HCT116 (cell line): ENCODE results near the gene VTI1A. TPM values are rescaled to one million over a fixed set of nuclear protein-coding genes. Genes with fewer than 3 reads are reported as not detected.
A peak's percentile ranks its signal among the peaks of the same experiment; 100 is the strongest.

ENCODE experiments used
- ATAC-seq: fragments of 200-7000 bp; cut with Tn5 transposase; 2 replicates; pipeline ENCODE4 v1.9.1; 2020; ENCODE audit warnings: mild to moderate bottlenecking, moderate library complexity
- BruUV-seq: library from RNA; stranded (reverse); fragments of 400-500 nt; replicated peaks from 2 replicates; lab custom pipeline; 2021; lab: Mats Ljungman, UMichigan
- CTCF ChIA-PET: fragments of 300-600 bp; sonication (Branson Sonifier 250); formaldehyde crosslinking; loops from one replicate; lab custom pipeline; 2021; ENCODE audit warnings: antibody characterized with exemption; lab: Charles Lee
- POLR2A ChIA-PET: fragments of 300-600, 350-600 bp; sonication (Branson Sonifier 250); formaldehyde crosslinking; loops from one replicate; lab custom pipeline; 2021; ENCODE audit warnings: antibody characterized with exemption; lab: Charles Lee
- RAD21 ChIA-PET, 2 experiments: fragments of 300-600 bp; sonication (Branson Sonifier 250); formaldehyde crosslinking; loops; one replicate each; lab custom pipeline; 2023; ENCODE audit warnings: low total read pairs in 2 of 2; ENCODE audit not compliant: uncharacterized antibody in 2 of 2, unreplicated experiment in 2 of 2, low non-redundant PET in 1 of 2; lab: Charles Lee
- DNase-seq: peaks from one replicate; pipeline ENCODE4 v3.0.0-alpha.2; 2010; ENCODE audit warnings: low read depth, low spot score
- H2AFZ ChIP-seq: fragments of 200-600 bp; shearing (Covaris generic), sonication (generic); 2 replicates; pipeline ENCODE4 v1.6.1; 2017; ENCODE audit warnings: low read depth, mixed run types, mixed read lengths, antibody characterized with exemption, low read length; ENCODE audit not compliant: poor library complexity, severe bottlenecking
- H3K27ac ChIP-seq: 2 replicates; pipeline ENCODE4 v1.5.1; 2012; ENCODE audit warnings: low read depth, low read length
- H3K27me3 ChIP-seq: fragments of 200-600 bp; sonication (generic); 2 replicates; pipeline ENCODE4 v1.6.1; 2016; ENCODE audit warnings: mixed run types, low read length, mixed read lengths; ENCODE audit not compliant: insufficient read depth
- H3K36me3 ChIP-seq, 2 experiments: fragments of 200-500 bp in 1 of 2; fragments of 200-600 bp in 1 of 2; sonication (Bioruptor generic) in 1 of 2; sonication (generic) in 1 of 2; 2 replicates each; pipeline versions ENCODE4 v1.5.1 to v1.6.1; 2014 to 2016; ENCODE audit warnings: low read length in 2 of 2, inconsistent platforms in 1 of 2, mixed read lengths in 1 of 2, mixed run types in 1 of 2; ENCODE audit not compliant: insufficient read depth in 2 of 2, control insufficient read depth in 1 of 2
- H3K4me1 ChIP-seq, 2 experiments: fragments of 200-600 bp in 1 of 2; sonication (generic) in 1 of 2; 2 replicates each; pipeline versions ENCODE4 v1.5.1 to v1.6.1; 2012 to 2017; ENCODE audit warnings: low read length in 2 of 2, inconsistent platforms in 1 of 2, mild to moderate bottlenecking in 1 of 2, mixed read lengths in 1 of 2, mixed run types in 1 of 2, moderate library complexity in 1 of 2; ENCODE audit not compliant: insufficient read depth in 2 of 2, control insufficient read depth in 1 of 2
- H3K4me2 ChIP-seq: fragments of 200-600 bp; sonication (generic); 2 replicates; pipeline ENCODE4 v1.6.1; 2017; ENCODE audit warnings: mixed run types, low read length, mixed read lengths
- H3K4me3 ChIP-seq, 2 experiments: fragments of 200-600 bp in 1 of 2; sonication (generic) in 1 of 2; replicated peaks in 1 of 2; 2 replicates each; pipeline ENCODE4 v1.5.1; 2011 to 2016; ENCODE audit warnings: low read length in 2 of 2, control low read depth in 1 of 2, low read depth in 1 of 2, mild to moderate bottlenecking in 1 of 2, mixed read lengths in 1 of 2, mixed run types in 1 of 2
- H3K79me2 ChIP-seq: fragments of 200-600 bp; sonication (generic); 2 replicates; pipeline ENCODE4 v1.6.1; 2017; ENCODE audit warnings: mild to moderate bottlenecking, mixed run types, low read length, moderate library complexity, mixed read lengths; ENCODE audit not compliant: insufficient read depth
- H3K9ac ChIP-seq: fragments of 200-600 bp; sonication (generic); 2 replicates; pipeline ENCODE4 v1.6.1; 2016; ENCODE audit warnings: low read length, mixed read lengths
- H3K9me2 ChIP-seq: fragments of 200-600 bp; sonication (generic), shearing (Covaris generic); 2 replicates; pipeline ENCODE4 v1.6.1; 2017; ENCODE audit warnings: mixed run types, mild to moderate bottlenecking, moderate library complexity; ENCODE audit not compliant: insufficient read depth
- H3K9me3 ChIP-seq, 2 experiments: fragments of 200-500 bp in 1 of 2; fragments of 200-600 bp in 1 of 2; sonication (Bioruptor generic) in 1 of 2; sonication (generic) in 1 of 2; 2 replicates each; pipeline ENCODE4 v1.6.1; 2014 to 2017; ENCODE audit warnings: low read length in 2 of 2, mixed read lengths in 2 of 2, inconsistent platforms in 1 of 2, low read depth in 1 of 2, mild to moderate bottlenecking in 1 of 2, mixed run types in 1 of 2, moderate library complexity in 1 of 2; ENCODE audit not compliant: control insufficient read depth in 1 of 2, insufficient read depth in 1 of 2
- H4K20me1 ChIP-seq: fragments of 200-600 bp; sonication (generic), shearing (Covaris generic); 2 replicates; pipeline ENCODE4 v1.6.1; 2017; ENCODE audit warnings: mixed run types, mild to moderate bottlenecking, moderate library complexity; ENCODE audit not compliant: insufficient read depth
- CBX3 ChIP-seq: IDR thresholded peaks from 2 replicates; pipeline ENCODE4 v1.6.1; 2012; ENCODE audit warnings: low read depth
- FOSL1 ChIP-seq: IDR thresholded peaks from 2 replicates; pipeline ENCODE4 v1.6.1; 2012; ENCODE audit warnings: low read depth
- POLR2AphosphoS5 ChIP-seq: IDR thresholded peaks from 2 replicates; pipeline ENCODE4 v1.6.1; 2011; ENCODE audit warnings: mild to moderate bottlenecking, low read depth, low read length, moderate library complexity
- SIN3A ChIP-seq: IDR thresholded peaks from 2 replicates; pipeline ENCODE4 v1.6.1; 2012; ENCODE audit warnings: low read depth
- SP1 ChIP-seq: IDR thresholded peaks from 2 replicates; pipeline ENCODE4 v1.6.1; 2012; ENCODE audit warnings: low read depth
- ZNF274 ChIP-seq: fragments of 200-500 bp; sonication (Bioruptor generic); IDR thresholded peaks from 2 replicates; pipeline ENCODE4 v1.6.1; 2014; ENCODE audit warnings: mild to moderate bottlenecking, low read depth, low read length, inconsistent platforms
- intact Hi-C: fragments of 100-400 bp; cut with micrococcal nuclease; formaldehyde crosslinking; loops from 2 replicates; pipeline ENCODE4 v1.10.0; 2022
- total RNA-seq: library from RNA; stranded (reverse); gene quantifications from one replicate; pipeline ENCODE4 v1.2.1, GENCODE V29; 2021; ENCODE audit not compliant: unreplicated experiment
- TF ChIP-seq, protein P1 (sequence below): IDR thresholded peaks from 2 replicates; pipeline ENCODE4 v1.6.1; 2012; ENCODE audit warnings: low read depth
- TF ChIP-seq, protein P2 (sequence below), 3 experiments: fragments of 200-600 bp in 1 of 3; sonication (generic) in 1 of 3; IDR thresholded peaks in 2 of 3; conservative IDR thresholded peaks in 1 of 3; 2 replicates each; pipeline ENCODE4 v1.5.1; 2012 to 2017; ENCODE audit warnings: low read depth in 2 of 3, low read length in 2 of 3, antibody characterized with exemption in 1 of 3, borderline replicate concordance in 1 of 3, control low read depth in 1 of 3, mild to moderate bottlenecking in 1 of 3, mixed read lengths in 1 of 3, mixed run types in 1 of 3, moderate library complexity in 1 of 3; ENCODE audit not compliant: insufficient read depth in 1 of 3

VTI1A gene
- total RNA-seq, 1 experiment from 2014 or later: 80.7 TPM

DNA sequence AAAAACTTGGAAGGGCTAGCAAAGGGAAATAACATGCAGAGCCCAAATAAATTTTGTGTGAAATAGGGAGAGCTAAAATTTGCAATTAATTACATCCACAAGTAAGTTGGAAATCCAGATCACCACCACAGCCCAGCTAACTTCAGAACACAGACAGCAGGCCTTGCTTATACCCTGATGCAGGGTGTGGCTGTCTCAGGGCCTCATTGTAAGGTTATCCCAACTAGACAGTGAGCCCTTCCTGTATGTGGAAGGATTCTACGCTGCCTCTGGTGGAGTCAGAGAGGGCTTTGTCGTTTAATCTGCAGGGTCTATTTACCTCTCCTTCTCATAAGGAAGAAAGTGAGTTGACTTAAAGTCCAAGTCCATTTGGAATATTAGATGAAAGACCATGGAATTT is 322.1 kb downstream of the VTI1A start:
- Histone ChIP-seq H3K36me3 (no peaks in the 10 kb centered on the region), H4K20me1 (0 out of 2 replicates have a peak, but pooled peaks cover 3% of the 10 kb centered on the region), H2AFZ (no peak overlapping the region), H3K4me1 (peaks cover 17 to 18% of the 10 kb centered on the region in 2 experiments; a peak in 3 of 4 replicates), H3K79me2 (no peaks in the 10 kb centered on the region), H3K4me2 (no peak overlapping the region), H3K4me3 (no peak overlapping the region), H3K27ac (no peak overlapping the region), H3K9me2 (no peaks in the 10 kb centered on the region), H3K9ac (no peak overlapping the region), H3K9me3 (no peaks in the 10 kb centered on the region), H3K27me3 (no peaks in the 10 kb centered on the region)
- no TSS peak for BruUV-seq
- DNase-seq (no peak), ATAC-seq (0 out of 2 replicates have a peak, but pooled peaks have one; percentile 45)
- intact Hi-C loops: no loop called here
- ChIA-PET RAD21 (no interaction called here), CTCF (no interaction called here), POLR2A (no interaction called here)
- TF ChIP-seq SIN3A: no peak
- TF ChIP-seq POLR2AphosphoS5: no peak
- TF ChIP-seq, protein P1, sequence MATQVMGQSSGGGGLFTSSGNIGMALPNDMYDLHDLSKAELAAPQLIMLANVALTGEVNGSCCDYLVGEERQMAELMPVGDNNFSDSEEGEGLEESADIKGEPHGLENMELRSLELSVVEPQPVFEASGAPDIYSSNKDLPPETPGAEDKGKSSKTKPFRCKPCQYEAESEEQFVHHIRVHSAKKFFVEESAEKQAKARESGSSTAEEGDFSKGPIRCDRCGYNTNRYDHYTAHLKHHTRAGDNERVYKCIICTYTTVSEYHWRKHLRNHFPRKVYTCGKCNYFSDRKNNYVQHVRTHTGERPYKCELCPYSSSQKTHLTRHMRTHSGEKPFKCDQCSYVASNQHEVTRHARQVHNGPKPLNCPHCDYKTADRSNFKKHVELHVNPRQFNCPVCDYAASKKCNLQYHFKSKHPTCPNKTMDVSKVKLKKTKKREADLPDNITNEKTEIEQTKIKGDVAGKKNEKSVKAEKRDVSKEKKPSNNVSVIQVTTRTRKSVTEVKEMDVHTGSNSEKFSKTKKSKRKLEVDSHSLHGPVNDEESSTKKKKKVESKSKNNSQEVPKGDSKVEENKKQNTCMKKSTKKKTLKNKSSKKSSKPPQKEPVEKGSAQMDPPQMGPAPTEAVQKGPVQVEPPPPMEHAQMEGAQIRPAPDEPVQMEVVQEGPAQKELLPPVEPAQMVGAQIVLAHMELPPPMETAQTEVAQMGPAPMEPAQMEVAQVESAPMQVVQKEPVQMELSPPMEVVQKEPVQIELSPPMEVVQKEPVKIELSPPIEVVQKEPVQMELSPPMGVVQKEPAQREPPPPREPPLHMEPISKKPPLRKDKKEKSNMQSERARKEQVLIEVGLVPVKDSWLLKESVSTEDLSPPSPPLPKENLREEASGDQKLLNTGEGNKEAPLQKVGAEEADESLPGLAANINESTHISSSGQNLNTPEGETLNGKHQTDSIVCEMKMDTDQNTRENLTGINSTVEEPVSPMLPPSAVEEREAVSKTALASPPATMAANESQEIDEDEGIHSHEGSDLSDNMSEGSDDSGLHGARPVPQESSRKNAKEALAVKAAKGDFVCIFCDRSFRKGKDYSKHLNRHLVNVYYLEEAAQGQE: no peak
- no peak for TF ChIP-seq FOSL1
- TF ChIP-seq ZNF274: no peak
- TF ChIP-seq CBX3: no peak
- no peak for TF ChIP-seq SP1
- TF ChIP-seq, protein P2, sequence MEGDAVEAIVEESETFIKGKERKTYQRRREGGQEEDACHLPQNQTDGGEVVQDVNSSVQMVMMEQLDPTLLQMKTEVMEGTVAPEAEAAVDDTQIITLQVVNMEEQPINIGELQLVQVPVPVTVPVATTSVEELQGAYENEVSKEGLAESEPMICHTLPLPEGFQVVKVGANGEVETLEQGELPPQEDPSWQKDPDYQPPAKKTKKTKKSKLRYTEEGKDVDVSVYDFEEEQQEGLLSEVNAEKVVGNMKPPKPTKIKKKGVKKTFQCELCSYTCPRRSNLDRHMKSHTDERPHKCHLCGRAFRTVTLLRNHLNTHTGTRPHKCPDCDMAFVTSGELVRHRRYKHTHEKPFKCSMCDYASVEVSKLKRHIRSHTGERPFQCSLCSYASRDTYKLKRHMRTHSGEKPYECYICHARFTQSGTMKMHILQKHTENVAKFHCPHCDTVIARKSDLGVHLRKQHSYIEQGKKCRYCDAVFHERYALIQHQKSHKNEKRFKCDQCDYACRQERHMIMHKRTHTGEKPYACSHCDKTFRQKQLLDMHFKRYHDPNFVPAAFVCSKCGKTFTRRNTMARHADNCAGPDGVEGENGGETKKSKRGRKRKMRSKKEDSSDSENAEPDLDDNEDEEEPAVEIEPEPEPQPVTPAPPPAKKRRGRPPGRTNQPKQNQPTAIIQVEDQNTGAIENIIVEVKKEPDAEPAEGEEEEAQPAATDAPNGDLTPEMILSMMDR (IDR thresholded peaks at IDR 0.05 in 2 of 3, conservative IDR thresholded peaks at IDR 0.05 in 1 of 3; ENCODE audit: borderline replicate concordance in 1 of 3, insufficient read depth in 1 of 3, low read depth in 2 of 3, low read length in 2 of 3): no peak
- TF ChIP-seq, all 23 proteins: peak for 0
